GOT3 (cell line): ENCODE measurements around the gene DDR2.
"Not testable (repeated sequence)": the region's sequence is repeated elsewhere in the genome, so short reads cannot be mapped to it uniquely, and the experiment has no call there.

ENCODE experiments used
- DNase-seq: peaks from one replicate; lab custom pipeline; 2025; ENCODE audit warnings: mixed read lengths; lab: John Stamatoyannopoulos, UW

DDR2 gene

DNA sequence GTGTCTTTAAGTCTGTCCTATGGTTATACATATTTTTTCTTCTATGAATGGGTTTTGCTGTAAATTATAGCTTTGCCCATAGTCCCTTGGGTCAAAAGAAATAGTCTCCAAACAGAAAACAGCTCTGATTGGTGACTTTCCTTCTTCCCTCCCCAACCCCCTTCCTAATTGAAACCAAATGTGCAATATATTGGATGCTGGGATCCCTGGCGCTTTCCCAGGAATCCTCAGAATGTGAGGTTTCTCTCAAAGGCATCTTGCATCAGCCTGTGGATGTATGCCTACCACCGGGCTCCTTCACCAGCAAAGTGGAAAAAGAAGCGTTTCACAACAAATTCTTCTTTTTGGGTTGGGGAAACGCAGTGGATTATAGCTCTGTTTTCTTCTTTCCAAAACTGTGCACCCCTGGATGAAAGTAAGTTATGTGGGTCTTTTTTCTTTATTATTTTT is at the start of gene DDR2:
TSS of gene DDR2 (plus strand) at position 248 of the 450 bp plus-strand sequence. CDS start 86,600 bp downstream, outside the sequence.
- DNase-seq: peak; percentile 18

DNA sequence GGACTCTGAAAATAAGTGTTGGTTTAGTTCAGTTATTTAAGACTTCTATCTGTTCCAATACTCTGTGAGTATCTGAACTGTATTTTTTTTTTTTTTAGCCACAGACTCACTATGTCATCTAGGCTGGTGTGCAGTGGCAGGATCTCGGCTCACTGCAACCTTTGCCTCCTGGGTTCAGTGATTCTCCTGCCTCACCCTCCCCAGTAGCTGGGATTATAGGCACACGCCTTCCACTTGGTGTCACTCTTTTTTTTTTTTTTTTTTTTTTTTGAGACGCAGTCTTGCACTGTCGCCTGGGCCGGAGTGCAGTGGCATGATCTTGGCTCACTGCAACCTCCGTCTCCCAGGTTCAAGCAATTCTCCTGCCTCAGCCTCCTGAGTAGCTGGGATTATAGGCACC is 49.4 kb upstream of the DDR2 start:
- DNase-seq: not testable (repeated sequence)

- not testable (repeated sequence) for DNase-seq
Measured at GRCh38 chr1:162585101-162585500, 47.2 kb upstream of the DDR2 start.

DNA sequence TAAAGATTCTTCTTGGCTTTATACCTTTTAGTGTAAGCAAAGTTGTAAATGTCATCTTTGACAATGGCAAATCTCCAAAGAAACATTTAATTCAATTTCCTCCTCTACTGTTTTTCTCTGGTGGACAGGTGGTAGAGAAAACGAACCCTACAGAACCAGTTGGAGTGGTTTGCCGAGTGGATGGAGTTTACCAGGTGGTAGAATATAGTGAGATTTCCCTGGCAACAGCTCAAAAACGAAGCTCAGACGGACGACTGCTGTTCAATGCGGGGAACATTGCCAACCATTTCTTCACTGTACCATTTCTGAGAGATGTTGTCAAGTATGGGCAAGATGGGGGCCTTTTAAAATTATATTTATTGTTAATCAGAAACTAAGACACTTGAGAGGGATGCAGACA is 44.9 kb upstream of the DDR2 start:
- no peak for DNase-seq

DNA sequence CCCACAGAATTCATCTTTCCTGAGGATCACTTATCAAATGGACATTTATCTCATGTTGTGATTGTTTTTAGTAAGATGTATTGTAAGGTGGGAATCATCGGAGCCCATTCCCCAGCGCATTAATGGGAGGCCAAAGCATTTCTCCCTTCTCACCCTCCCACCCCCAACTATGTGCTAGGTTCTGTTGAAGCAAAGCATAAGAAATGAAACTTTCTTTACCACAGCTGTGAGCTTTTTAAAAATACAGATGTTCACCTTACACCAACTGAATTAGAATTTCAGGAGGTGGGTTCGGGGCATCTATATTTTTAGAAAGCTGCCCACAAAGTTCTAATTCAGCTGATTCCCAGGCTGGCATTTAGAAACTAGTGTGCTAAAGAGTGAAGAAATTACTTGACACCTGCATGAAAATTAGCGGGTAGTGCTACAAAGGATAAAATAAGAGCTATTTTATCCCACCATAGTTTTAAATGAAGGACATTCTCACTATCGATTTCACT is 44.5 kb upstream of the DDR2 start:
- no peak for DNase-seq

DNA sequence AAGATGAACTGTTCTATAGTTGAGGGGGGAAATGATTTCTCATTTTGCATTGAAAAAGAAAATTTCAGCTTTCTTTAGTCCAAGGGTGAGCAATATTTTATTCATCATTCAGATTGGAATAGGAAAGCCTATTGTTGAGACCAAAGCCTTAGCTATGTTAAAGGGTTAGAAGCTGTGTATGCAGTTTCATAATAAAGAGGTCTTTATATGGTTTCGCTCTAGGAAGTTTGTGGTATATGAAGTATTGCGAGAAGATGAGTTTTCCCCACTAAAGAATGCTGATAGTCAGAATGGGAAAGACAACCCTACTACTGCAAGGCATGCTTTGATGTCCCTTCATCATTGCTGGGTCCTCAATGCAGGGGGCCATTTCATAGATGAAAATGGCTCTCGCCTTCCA is 42.2 kb upstream of the DDR2 start:
- DNase-seq: no peak

- DNase-seq: no peak
Measured at GRCh38 chr1:162590686-162591085, 41.6 kb upstream of the DDR2 start.

DNA sequence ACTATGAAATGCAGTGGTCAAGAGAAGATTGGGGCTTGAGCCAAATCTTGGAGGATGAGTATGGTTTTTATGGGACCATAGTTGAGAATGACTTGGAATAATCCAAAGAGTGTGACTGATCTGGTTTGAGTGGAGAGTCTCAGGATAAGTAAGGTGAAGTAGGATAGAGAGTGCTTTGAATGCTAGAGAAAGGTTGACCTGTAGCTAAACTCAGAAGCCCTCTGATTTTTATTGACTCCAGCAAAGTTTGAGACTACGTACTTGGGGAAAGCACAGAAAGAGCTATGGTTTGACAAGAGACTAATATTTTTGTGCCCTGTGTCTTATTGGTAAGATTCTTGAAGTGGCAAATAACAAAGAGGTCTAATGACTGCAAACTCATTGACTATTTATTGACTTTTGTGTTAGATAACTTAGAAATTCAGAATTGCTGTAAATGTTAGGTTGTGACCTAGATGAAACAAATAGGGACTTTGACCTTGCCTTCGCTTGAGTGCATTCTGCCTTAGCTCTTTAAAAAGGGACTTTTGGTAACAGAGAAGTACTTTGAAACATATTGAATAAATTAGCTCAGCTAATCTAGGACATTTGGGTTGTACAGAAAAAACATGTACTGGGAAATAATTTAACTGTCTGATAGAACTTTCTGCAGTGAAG is 35.6 kb upstream of the DDR2 start:
- no peak for DNase-seq

- no peak for DNase-seq
Measured at GRCh38 chr1:162599451-162599850, 32.8 kb upstream of the DDR2 start.

DNA sequence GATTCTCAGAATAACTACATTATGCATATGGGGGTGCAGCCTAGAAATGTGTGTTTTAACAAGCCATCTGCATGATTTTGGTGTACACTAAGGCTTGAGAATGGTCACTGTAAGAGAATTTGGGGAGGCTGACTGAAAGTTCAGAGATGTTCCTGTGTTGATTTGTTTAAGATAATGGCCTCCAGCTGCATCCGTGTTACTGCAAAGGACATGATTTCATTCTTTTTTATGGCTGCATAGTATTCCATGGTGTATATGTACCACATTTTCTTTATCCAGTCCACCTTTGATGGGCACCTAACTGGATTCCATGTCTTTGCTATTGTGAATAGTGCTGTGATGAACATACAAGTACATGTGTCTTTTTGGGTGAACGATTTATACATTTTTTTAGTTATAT is 29.1 kb upstream of the DDR2 start:
- not testable (repeated sequence) for DNase-seq

- no peak for DNase-seq
Measured at GRCh38 chr1:162605225-162605927, 26.9 kb upstream of the DDR2 start.

- DNase-seq: no peak
Measured at GRCh38 chr1:162609306-162609705, 23.0 kb upstream of the DDR2 start.

GRCh38 chr1:162612606-162613400 is 19.5 kb upstream of the DDR2 start:
- DNase-seq: no peak

DNA sequence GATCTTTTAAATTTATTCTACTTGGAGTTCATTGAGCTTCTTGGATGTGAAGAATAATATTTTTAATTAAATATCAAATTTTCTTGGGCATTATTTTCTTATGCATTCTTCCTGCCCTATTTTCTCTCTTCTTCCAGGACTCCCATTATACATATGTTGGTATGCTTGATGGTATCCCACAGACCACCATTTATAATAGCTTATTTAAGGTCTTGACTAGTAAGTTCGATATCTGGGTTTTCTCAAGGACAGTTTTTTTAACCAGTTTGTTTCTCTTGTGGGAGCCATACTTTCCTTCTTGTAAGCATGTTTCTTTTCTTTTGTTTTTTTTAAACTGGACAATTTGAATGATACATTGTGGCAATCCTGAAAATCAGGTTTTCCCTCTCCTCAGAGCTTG is 15.4 kb upstream of the DDR2 start:
- no peak for DNase-seq

GRCh38 chr1:162617513-162617912 is 14.8 kb upstream of the DDR2 start:
- no peak for DNase-seq

- DNase-seq: no peak
Measured at GRCh38 chr1:162619076-162619475, 13.2 kb upstream of the DDR2 start.

GRCh38 chr1:162621256-162621655 is 11.0 kb upstream of the DDR2 start:
- DNase-seq: no peak

DNA sequence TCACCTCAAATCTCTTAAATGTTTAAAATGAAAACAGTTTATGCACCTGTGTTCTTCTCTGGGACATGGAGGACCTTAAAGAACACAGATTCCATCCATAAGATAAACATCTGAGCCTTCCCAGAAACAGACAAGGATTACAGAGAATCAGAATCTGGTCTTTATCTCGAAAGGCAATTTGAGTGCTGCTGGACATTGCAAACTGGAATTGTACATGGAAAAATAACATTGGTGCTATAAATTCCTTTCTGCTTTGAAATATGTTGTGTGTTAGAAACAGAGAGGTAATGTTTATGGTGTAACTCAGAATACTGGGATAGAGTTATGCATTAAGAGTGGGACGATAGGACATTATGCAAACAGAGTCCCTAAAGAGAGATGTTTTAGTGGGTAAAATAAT is 6.6 kb upstream of the DDR2 start:
- no peak for DNase-seq

GRCh38 chr1:162626094-162626493 is 6.2 kb upstream of the DDR2 start:
- no peak for DNase-seq

GRCh38 chr1:162626761-162627160 is 5.5 kb upstream of the DDR2 start:
- no peak for DNase-seq

DNA sequence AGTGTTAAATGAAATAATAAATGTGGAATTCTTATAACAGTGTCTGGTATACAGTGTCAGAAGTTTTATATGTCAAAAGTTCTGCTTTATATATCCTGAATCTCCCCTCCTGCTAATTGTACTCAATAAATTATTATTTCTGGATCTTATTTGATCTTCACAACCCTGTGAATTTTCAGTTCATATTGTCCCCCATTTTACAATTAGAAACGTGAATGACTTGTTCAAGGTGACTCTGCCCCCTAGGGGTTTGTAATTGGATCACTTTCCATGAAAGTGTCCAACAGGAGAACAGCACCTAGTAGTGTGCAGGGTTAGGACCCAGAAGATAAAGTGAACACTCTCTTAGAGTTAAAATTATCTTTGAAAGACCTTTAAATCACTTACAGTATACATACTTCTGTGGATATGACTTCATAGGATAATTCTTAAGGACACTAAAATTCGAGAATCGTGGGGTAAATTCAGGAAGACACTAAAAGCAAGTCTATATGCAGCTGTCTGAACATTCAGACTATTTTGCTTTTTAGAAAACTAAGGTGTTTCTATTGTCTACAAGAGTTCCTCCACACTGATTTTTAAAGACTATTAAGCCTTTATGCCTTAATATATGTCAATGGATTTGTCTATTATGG is 4.5 kb upstream of the DDR2 start:
- no peak for DNase-seq

GRCh38 chr1:162629077-162629627 is 3.1 kb upstream of the DDR2 start:
- no peak for DNase-seq
